ENCODE measurements around the gene CAPNS2.

GRCh38 chr16:55552621-55553020 is 13.9 kb upstream of the CAPNS2 start:
- TF ChIP-seq, protein P1, sequence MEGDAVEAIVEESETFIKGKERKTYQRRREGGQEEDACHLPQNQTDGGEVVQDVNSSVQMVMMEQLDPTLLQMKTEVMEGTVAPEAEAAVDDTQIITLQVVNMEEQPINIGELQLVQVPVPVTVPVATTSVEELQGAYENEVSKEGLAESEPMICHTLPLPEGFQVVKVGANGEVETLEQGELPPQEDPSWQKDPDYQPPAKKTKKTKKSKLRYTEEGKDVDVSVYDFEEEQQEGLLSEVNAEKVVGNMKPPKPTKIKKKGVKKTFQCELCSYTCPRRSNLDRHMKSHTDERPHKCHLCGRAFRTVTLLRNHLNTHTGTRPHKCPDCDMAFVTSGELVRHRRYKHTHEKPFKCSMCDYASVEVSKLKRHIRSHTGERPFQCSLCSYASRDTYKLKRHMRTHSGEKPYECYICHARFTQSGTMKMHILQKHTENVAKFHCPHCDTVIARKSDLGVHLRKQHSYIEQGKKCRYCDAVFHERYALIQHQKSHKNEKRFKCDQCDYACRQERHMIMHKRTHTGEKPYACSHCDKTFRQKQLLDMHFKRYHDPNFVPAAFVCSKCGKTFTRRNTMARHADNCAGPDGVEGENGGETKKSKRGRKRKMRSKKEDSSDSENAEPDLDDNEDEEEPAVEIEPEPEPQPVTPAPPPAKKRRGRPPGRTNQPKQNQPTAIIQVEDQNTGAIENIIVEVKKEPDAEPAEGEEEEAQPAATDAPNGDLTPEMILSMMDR (conservative IDR thresholded peaks at IDR 0.05), result no peak
- TF ChIP-seq EZH2 (IDR thresholded peaks at IDR 0.05; ENCODE audit: low read depth), result no peak

Data from PC-9 (cell line).